CD4-positive, alpha-beta T cell treated with Interleukin-15 for 1 hour (primary cell): Measurements from ENCODE around the gene CAMSAP1.

Experiments
- DNase-seq: peaks from one replicate; pipeline ENCODE4 v3.0.0-alpha.2; 2020

CAMSAP1 gene

DNA sequence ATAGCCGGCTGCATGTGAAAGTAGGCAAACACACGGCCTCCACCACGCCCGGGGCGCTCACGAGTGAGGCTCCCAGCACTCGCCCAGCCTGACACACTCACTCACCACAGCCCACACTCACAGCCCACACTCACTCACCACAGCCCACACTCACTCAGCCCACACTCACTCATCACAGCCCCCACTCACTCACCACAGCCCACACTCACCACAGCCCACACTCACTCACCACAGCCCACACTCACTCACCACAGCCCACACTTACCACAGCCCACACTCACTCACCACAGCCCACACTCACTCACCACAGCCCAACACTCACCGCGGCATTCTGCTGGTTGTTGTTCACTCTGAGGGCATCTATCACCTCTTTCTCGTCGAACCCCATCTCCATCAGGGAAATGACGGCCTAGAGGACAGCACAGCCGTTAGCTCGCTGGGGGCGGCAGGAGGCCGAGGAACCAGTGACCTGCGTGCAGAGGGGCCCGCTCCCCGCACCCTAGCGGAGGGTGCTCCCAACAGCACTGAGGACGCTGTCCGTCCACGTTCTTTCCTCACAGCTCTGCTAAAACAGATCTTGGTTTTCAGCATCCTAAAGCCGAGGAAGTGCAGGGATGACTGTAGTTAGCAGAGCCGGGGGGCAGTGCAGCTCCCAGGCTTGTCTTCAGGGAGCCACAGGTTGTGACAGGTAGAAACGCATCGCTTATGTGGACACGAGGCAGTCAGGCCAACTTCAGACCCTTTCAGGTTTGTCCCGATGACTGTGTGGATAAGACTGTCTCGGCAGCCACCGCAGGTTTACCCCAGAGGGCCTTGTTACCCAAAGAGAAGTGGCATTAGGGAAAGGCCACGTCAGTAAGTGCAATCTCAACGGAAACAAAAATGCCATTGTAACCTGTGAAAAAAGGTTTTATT lies 32.3 kb upstream of the CAMSAP1 start:
- DNase-seq, result peak; percentile 36

DNA sequence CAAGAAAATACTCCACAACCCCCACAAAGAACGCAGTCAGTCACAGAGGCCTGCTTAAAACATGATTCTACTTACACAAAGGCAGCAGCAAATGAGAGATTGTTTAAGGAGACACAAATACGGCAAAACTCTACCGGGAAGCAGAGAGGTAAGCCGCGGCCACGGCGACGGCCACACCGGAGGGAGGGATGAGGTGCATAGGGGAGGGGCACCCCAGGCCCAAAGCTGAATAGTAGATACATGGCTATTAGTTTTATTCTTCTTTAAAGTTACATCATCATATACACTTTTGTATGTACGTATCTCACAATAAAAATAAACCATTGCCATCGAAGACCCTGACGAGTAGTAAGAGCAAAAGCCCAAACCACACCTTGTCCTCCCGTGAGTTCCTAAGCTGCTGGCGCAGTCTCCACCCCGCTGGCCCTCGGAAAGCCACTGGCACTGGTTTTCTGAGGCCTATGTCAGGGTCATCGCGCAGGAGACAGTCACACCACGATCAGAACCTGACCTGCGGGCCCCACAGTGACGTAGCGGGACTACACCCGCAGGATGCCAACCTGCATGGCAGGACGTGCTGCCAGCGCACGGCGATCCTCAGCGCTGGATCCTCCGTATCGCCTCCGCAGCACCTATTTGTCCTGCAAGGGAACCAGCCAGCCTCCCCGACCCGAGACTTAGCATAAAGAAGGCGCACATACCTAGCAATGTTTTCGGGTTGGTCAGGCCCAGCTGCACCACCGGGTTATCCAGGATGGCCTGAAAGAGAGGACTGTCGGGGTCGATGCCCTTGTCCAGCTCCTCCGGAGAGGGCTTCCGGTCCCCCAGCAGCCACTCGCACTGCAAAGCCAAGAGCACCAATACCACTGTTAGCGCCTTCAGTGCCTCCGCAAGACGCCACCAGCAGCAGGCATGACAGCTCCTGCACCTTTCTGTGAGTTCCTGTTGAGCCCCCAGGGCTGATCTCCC lies 30.5 kb upstream of the CAMSAP1 start:
- no peak for DNase-seq

GRCh38 chr9:135933114-135933513 lies 25.8 kb upstream of the CAMSAP1 start:
- DNase-seq, result no peak

GRCh38 chr9:135932656-135933055 lies 25.3 kb upstream of the CAMSAP1 start:
- DNase-seq, result no peak

- DNase-seq, result no peak
Observed at GRCh38 chr9:135931349-135931820, 24.0 kb upstream of the CAMSAP1 start.

DNA sequence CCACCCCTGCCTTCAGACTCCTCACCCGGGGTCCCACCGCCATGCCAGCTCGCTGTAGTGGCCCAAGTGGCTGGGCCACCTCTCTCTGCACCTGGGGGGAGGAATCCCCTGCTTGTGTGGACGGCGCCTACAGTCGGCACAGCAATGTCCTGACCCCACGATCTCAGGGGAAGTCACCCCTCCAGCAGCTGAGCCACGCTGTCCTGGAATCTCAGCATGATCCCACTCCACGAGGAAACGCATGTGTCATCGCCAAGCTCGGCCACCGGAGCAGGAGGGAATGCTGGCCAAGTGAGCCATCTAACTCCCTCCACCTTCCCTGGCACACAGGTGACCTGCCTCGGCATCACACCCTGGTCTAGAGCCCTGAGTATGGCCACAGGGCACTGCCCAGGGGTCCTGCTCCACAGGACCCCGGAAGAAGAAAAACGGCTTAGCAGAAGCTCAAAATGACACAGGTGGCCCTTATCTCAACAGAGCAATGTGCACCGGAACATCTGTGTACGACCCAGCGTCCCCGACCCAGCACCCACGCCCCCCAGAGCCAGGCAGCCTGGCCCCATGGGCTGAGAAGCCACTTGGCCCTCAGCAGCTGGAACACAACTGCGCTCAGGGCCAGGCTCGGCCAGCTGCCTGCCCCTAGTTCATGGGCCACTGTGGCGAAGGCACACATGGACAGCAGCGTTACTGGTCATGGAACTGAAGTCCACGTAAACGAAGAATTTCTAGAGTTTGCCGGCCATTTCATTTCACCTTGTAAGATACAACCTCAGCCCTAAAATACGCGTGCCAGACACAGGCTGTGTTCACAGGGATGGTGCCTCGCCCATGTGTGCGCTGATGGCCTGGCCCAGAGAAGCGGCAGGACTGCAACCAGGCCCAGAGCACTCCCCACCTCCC lies 23.4 kb upstream of the CAMSAP1 start:
- no peak for DNase-seq

DNA sequence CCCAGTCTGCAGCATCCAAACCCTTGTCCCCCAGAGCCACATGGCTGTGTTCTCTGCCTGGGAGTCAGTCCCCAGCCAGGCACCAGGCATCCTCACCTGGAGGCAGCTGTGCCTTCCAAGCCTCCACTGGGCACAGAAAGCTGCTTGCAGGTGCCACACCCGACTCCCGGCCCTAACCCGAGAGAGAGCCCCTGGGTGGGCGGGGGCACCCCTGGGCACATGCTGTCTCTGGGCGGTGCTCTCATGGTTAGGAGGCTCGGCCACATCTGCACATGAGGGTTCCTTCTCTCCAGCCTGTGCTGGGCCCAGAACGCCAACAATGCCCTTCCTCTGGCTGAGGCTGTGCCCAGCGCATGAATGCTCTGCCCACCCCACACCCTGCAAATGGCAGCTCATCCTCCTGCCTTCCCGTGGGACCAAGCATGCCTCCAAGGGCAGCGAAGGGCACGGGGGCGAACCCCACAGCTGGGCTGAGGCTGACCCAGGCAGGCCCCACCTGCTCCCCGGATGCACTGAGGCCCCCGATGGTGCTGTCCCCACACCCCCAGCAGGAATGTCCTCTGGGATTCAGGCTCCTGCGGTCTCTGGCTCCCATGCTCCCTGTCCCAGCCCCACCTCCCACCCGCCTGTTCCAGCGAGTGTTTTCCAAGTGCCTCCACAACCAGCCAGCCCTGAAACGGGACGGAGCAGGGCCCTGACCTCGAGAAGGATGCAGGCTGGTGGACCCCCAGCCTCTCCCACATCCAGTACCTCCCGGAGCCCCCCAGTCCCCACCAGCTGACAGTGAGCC lies 22.5 kb upstream of the CAMSAP1 start:
- DNase-seq, result no peak

- DNase-seq, result no peak
Observed at GRCh38 chr9:135928731-135929655, 21.6 kb upstream of the CAMSAP1 start.

GRCh38 chr9:135928074-135928730 lies 20.9 kb upstream of the CAMSAP1 start:
- no peak for DNase-seq

GRCh38 chr9:135927195-135928013 lies 20.1 kb upstream of the CAMSAP1 start:
- DNase-seq, result no peak

- DNase-seq, result peak; percentile 82
Observed at GRCh38 chr9:135926402-135927194, 19.3 kb upstream of the CAMSAP1 start.

- DNase-seq, result no peak
Observed at GRCh38 chr9:135925496-135926133, 18.3 kb upstream of the CAMSAP1 start.

- no peak for DNase-seq
Observed at GRCh38 chr9:135924628-135925338, 17.4 kb upstream of the CAMSAP1 start.

- no peak for DNase-seq
Observed at GRCh38 chr9:135923508-135923907, 16.2 kb upstream of the CAMSAP1 start.

- DNase-seq, result no peak
Observed at GRCh38 chr9:135921749-135922310, 14.5 kb upstream of the CAMSAP1 start.

- no peak for DNase-seq
Observed at GRCh38 chr9:135920973-135921585, 13.7 kb upstream of the CAMSAP1 start.
